ENCODE results near the gene MICAL1. TPM values are rescaled to one million over a fixed set of nuclear protein-coding genes. Genes with fewer than 3 reads are reported as not detected.

The MICAL1 gene
- total and polyA plus RNA-seq, 8 donors: 13.8 to 205 (median 38.5) TPM

GRCh38 chr6:109429496-109429895, 26.1 kb downstream of the MICAL1 start:
- Histone ChIP-seq H3K4me1 (peaks cover 0 to 13% (median 4%) of the 10 kb centered on the region in 4 donors), H3K9me3 (no peaks in the 10 kb centered on the region), H3K27ac (no peak overlapping the region), H3K4me3 (no peak overlapping the region), H3K36me3 (no peaks in the 10 kb centered on the region), H3K27me3 (no peaks in the 10 kb centered on the region)
- DNase-seq: no peak
- TF ChIP-seq EP300 (IDR thresholded peaks at IDR 0.05) (no peak), POLR2AphosphoS5 (IDR thresholded peaks at IDR 0.05) (no peak), POLR2A (IDR thresholded peaks at IDR 0.05) (no peak), CTCF (IDR thresholded peaks at IDR 0.05) (no peak)
- intact Hi-C loops (cut with DNase I; ENCODE audit: low total_unique reads): no loop called here
- WGBS, 5 donors: 95 to 97% (median 97%) methylated on average over 3 of the region's 3 CpGs

- Histone ChIP-seq H3K27ac (no peak overlapping the region), H3K27me3 (no peaks in the 10 kb centered on the region), H3K36me3 (no peaks in the 10 kb centered on the region), H3K4me3 (no peak overlapping the region), H3K9me3 (no peaks in the 10 kb centered on the region), H3K4me1 (peaks cover 0 to 18% (median 4%) of the 10 kb centered on the region in 4 donors)
- 38 to 49% (median 48%) methylated on average over 7 of the region's 7 CpGs for WGBS, 5 donors
- TF ChIP-seq POLR2A (IDR thresholded peaks at IDR 0.05): no peak
- TF ChIP-seq POLR2AphosphoS5 (IDR thresholded peaks at IDR 0.05): no peak
- no peak for TF ChIP-seq CTCF (IDR thresholded peaks at IDR 0.05)
- TF ChIP-seq EP300 (IDR thresholded peaks at IDR 0.05): no peak
- peak in 1 of 2 donors; percentile 79 for DNase-seq
- intact Hi-C loops (cut with DNase I; ENCODE audit: low total_unique reads): no loop called here
Measured at GRCh38 chr6:109428889-109429477, 26.6 kb downstream of the MICAL1 start.

- TF ChIP-seq POLR2AphosphoS5 (IDR thresholded peaks at IDR 0.05) (no peak), CTCF (IDR thresholded peaks at IDR 0.05) (no peak), EP300 (IDR thresholded peaks at IDR 0.05) (no peak), POLR2A (IDR thresholded peaks at IDR 0.05) (no peak)
- no peaks in the 10 kb centered on the region for H3K36me3 ChIP-seq
- no peak overlapping the region for H3K27ac ChIP-seq
- no peaks in the 10 kb centered on the region for H3K9me3 ChIP-seq
- H3K4me3 ChIP-seq: no peak overlapping the region
- WGBS, 5 donors: 80 to 90% (median 88%) methylated on average over 2 of the region's 2 CpGs
- H3K4me1 ChIP-seq: peaks cover 0 to 18% (median 4%) of the 10 kb centered on the region in 4 donors
- intact Hi-C loops (cut with DNase I; ENCODE audit: low total_unique reads): no loop called here
- H3K27me3 ChIP-seq: no peaks in the 10 kb centered on the region
- DNase-seq: no peak
Measured at GRCh38 chr6:109424946-109425345, 30.6 kb downstream of the MICAL1 start.

GRCh38 chr6:109421184-109421583, 34.4 kb downstream of the MICAL1 start:
- intact Hi-C loops (cut with DNase I; ENCODE audit: low total_unique reads): no loop called here
- TF ChIP-seq POLR2AphosphoS5 (IDR thresholded peaks at IDR 0.05) (no peak), POLR2A (IDR thresholded peaks at IDR 0.05) (no peak)
- WGBS, 5 donors: 53 to 89% (median 66%) methylated on average over 1 of the region's 1 CpG
- Histone ChIP-seq H3K4me3 (no peak overlapping the region), H3K36me3 (no peaks in the 10 kb centered on the region), H3K27ac (no peak overlapping the region), H3K27me3 (no peaks in the 10 kb centered on the region), H3K4me1 (peaks cover 0 to 9% (median 0%) of the 10 kb centered on the region in 4 donors), H3K9me3 (no peaks in the 10 kb centered on the region)
- no peak for DNase-seq

- no peak overlapping the region for H3K27ac ChIP-seq
- H3K27me3 ChIP-seq: no peaks in the 10 kb centered on the region
- no peaks in the 10 kb centered on the region for H3K9me3 ChIP-seq
- no peak for DNase-seq
- H3K4me3 ChIP-seq: no peak overlapping the region
- TF ChIP-seq POLR2AphosphoS5 (IDR thresholded peaks at IDR 0.05): no peak
- TF ChIP-seq CTCF (IDR thresholded peaks at IDR 0.05): no peak
- no peak for TF ChIP-seq EP300 (IDR thresholded peaks at IDR 0.05)
- no peak for TF ChIP-seq POLR2A (IDR thresholded peaks at IDR 0.05)
- WGBS, 5 donors: 32 to 70% (median 44%) methylated on average over 1 of the region's 1 CpG
- H3K36me3 ChIP-seq: no peaks in the 10 kb centered on the region
- H3K4me1 ChIP-seq: peaks cover 0 to 9% (median 0%) of the 10 kb centered on the region in 4 donors
- intact Hi-C loops (cut with DNase I; ENCODE audit: low total_unique reads): no loop called here
Measured at GRCh38 chr6:109420751-109421150, 34.8 kb downstream of the MICAL1 start.

Measured in stomach (tissue), 9 donors.